Cardiac muscle cell (in vitro differentiated cells and primary cell): ENCODE measurements around the gene MYBPC2. TPM values are rescaled to one million over a fixed set of nuclear protein-coding genes. Genes with fewer than 3 reads are reported as not detected.

ENCODE experiments used
- DNase-seq, 2 donors: peaks; one replicate each; pipeline versions ENCODE4 v3.0.0 to v3.0.0-alpha.2; 2010 to 2017; ENCODE audit warnings: low read depth in 1 of 2, low spot score in 1 of 2
- H3K27ac ChIP-seq: fragments of 200-600 bp; sonication (generic); 2 replicates; pipeline ENCODE4 v1.5.1; 2016
- H3K27me3 ChIP-seq: fragments of 200-600 bp; sonication (generic); 2 replicates; pipeline ENCODE4 v1.6.0; 2016; ENCODE audit warnings: control low read depth
- H3K36me3 ChIP-seq: fragments of 200-600 bp; sonication (generic); 2 replicates; pipeline ENCODE4 v1.5.1; 2016; ENCODE audit warnings: control low read depth
- H3K4me1 ChIP-seq: fragments of 200-600 bp; sonication (generic); 2 replicates; pipeline ENCODE4 v1.8.1; 2017; ENCODE audit warnings: low read depth, mild to moderate bottlenecking, mixed run types
- H3K4me3 ChIP-seq: fragments of 200-600 bp; sonication (generic); 2 replicates; pipeline ENCODE4 v1.5.1; 2016; ENCODE audit warnings: mild to moderate bottlenecking
- H3K9me3 ChIP-seq: fragments of 200-600 bp; sonication (generic); 2 replicates; pipeline ENCODE4 v1.5.1; 2017; ENCODE audit warnings: low read depth, mild to moderate bottlenecking, control low read depth
- polyA plus RNA-seq: library from polyadenylated mRNA; unstranded; fragments of >200 nt; fragmentation: Nextera tagmentation; extraction: Ambion mirVana; gene quantifications from 2 replicates; pipeline ENCODE4 v1.2.1, GENCODE V29; 2016
- total RNA-seq: library from RNA; depleted of rRNA; stranded (reverse); fragments of >200 nt; gene quantifications from 2 replicates; pipeline ENCODE4 v1.2.3, GENCODE V29; 2016
- TF ChIP-seq, protein P1 (sequence below): IDR thresholded peaks from 2 replicates; pipeline ENCODE4 v1.5.1; 2012; ENCODE audit warnings: low read depth, mild to moderate bottlenecking, low read length

MYBPC2 gene
- total and polyA plus RNA-seq, 2 experiments from 2014 or later: 0.18 to 0.31 TPM

- Histone ChIP-seq H3K27me3 (no peaks in the 10 kb centered on the region), H3K36me3 (peaks cover 8% of the 10 kb centered on the region), H3K4me3 (no peak overlapping the region), H3K4me1 (peaks cover 4% of the 10 kb centered on the region), H3K9me3 (no peaks in the 10 kb centered on the region), H3K27ac (no peak overlapping the region)
- DNase-seq: no peak
- TF ChIP-seq, protein P1, sequence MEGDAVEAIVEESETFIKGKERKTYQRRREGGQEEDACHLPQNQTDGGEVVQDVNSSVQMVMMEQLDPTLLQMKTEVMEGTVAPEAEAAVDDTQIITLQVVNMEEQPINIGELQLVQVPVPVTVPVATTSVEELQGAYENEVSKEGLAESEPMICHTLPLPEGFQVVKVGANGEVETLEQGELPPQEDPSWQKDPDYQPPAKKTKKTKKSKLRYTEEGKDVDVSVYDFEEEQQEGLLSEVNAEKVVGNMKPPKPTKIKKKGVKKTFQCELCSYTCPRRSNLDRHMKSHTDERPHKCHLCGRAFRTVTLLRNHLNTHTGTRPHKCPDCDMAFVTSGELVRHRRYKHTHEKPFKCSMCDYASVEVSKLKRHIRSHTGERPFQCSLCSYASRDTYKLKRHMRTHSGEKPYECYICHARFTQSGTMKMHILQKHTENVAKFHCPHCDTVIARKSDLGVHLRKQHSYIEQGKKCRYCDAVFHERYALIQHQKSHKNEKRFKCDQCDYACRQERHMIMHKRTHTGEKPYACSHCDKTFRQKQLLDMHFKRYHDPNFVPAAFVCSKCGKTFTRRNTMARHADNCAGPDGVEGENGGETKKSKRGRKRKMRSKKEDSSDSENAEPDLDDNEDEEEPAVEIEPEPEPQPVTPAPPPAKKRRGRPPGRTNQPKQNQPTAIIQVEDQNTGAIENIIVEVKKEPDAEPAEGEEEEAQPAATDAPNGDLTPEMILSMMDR: no peak
Observed at GRCh38 chr19:50481351-50482149, 48.9 kb downstream of the MYBPC2 start.

DNA sequence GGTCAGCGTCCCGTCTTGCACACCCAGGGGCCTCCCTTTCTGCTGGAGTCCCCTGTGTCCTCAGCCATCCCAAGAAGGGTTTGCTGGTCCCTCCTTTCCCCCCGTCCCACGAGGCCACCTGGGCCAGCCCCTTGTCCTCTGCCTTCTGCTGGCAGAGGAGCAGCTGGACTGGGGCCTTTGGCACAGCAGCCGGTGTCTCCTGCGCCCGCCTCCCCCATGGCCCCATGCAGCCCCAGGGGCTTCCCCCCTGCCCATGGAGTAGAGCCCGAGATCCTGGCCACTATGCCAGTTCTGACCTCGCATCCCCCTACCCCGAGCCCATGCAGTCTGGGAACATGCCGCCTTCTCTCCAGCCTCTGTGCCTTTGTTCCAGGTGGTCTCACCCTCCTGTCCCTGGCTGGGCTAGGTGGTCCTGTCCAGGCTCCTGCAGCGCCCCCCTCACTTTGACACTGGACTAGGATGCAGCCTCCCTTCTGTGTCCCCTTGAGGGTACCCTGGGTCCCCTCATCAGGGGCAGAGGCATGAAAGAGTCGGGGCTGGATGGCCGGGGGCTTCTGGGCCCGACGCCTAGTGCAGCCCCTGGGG is 49.7 kb downstream of the MYBPC2 start:
- H3K9me3 ChIP-seq: no peaks in the 10 kb centered on the region
- no peak overlapping the region for H3K4me3 ChIP-seq
- no peaks in the 10 kb centered on the region for H3K4me1 ChIP-seq
- peaks cover 14% of the 10 kb centered on the region for H3K36me3 ChIP-seq
- TF ChIP-seq, protein P1: no peak
- H3K27ac ChIP-seq: no peak overlapping the region
- DNase-seq: no peak
- H3K27me3 ChIP-seq: no peaks in the 10 kb centered on the region

DNA sequence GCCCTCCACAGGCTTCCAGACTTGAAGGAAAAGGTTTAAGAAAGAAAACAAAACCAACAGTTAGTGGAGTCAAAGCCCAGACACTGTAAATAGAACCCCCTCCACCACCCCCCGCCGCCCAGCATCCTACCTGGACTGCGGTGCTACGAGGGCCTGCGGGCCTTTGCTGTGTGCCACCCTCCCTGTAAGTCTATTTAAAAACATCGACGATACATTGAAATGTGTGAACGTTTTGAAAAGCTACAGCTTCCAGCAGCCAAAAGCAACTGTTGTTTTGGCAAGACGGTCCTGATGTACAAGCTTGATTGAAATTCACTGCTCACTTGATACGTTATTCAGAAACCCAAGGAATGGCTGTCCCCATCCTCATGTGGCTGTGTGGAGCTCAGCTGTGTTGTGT is 50.2 kb downstream of the MYBPC2 start:
- peaks cover 16% of the 10 kb centered on the region for H3K36me3 ChIP-seq
- DNase-seq: no peak
- no peak overlapping the region for H3K27ac ChIP-seq
- H3K4me1 ChIP-seq: no peaks in the 10 kb centered on the region
- no peaks in the 10 kb centered on the region for H3K27me3 ChIP-seq
- TF ChIP-seq, protein P1: no peak
- H3K4me3 ChIP-seq: no peak overlapping the region
- no peaks in the 10 kb centered on the region for H3K9me3 ChIP-seq

DNA sequence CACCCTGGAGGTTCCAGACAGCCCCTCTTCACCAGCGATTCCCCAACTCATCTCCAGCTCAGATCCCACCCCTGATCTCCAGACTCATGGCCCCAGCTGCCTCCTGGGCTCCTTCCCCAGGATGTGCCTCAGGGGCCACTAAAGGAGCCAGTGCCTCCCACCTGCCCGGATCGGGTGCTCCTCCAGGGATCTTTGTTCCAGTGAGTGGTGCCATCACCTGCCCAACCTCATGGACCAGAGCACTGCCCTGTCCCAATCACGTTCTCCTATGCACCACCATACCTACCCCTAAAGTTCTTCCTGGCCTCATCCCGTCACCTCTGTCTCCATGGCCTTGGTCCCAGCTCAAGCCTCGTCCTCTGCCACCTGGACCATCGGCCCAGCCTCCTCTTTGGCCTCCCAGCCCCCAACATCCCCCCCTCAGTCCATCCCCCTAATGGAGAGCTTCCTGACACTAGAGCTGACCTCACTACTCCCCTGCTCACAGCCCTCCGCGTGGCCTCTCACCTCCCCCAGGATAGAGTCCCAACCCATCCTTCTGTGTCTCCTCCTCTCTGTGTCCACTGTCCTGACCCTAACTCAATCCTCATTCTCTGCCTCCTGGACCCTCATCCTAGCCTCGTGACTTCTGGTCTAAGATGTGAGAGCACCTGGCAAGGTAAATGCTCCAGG is 52.7 kb downstream of the MYBPC2 start:
- Histone ChIP-seq H3K27ac (peak overlapping the region; percentile 81), H3K27me3 (no peaks in the 10 kb centered on the region)
- TF ChIP-seq, protein P1: no peak

DNA sequence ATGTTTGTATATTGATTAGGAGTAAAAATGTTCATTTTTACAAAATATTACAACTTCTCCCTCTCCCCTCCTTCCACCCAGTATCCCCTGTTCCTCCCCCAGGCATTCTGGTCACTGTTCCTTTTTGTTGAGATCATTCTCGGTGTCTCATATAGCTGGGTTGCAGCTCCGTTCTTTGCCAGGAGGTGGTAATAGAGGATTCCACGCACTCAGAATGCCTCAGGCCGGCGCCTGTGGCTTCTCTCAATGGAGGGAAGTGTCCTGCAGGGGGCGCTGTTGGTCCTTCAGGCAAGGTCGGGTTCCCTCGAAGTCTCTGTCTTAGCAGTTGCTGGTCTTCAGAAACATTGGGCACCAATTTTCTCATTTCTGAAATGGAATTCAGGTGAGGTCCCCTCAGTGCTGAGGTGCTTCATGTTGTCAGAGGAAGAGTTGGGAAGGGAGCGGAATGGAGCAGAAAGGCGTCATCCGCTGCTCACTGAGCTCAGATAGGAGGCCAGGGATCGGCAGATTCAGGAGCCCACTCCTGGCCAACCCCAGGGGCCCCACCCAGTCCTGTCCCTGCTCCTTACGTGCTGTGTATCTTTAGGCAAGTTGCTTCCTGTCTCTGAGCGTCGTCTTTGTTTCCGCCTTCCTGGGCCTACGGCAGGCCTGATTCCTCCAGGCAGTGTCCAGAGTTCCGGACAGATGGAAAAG is 54.3 kb downstream of the MYBPC2 start:
- peak; percentile 44 to 89 for DNase-seq
- Histone ChIP-seq H3K27ac (peak overlapping the region; percentile 81), H3K4me3 (no peak overlapping the region), H3K9me3 (no peaks in the 10 kb centered on the region), H3K27me3 (no peaks in the 10 kb centered on the region), H3K36me3 (peaks cover 18% of the 10 kb centered on the region), H3K4me1 (peaks cover 9% of the 10 kb centered on the region)
- TF ChIP-seq, protein P1: peak; percentile 50

More for the DNA sequence above, 52.7 kb downstream of the MYBPC2 start:
- peaks cover 15% of the 10 kb centered on the region for H3K36me3 ChIP-seq
- no peaks in the 10 kb centered on the region for H3K4me1 ChIP-seq
- peak in 1 of 2 donors; percentile 63 for DNase-seq
- no peak overlapping the region for H3K4me3 ChIP-seq
- H3K9me3 ChIP-seq: no peaks in the 10 kb centered on the region
